OCI-LY7 (cell line): ENCODE measurements around the gene C12orf43. TPM values are rescaled to one million over a fixed set of nuclear protein-coding genes. Genes with fewer than 3 reads are reported as not detected.

Experiments used
- BruUV-seq: library from RNA; stranded (reverse); fragments of 400-500 nt; replicated peaks from 2 replicates; lab custom pipeline; 2021; lab: Mats Ljungman, UMichigan
- CTCF ChIA-PET: fragments of 300-600 bp; sonication (Branson Sonifier 250); formaldehyde crosslinking; loops from one replicate; lab custom pipeline; 2022; ENCODE audit warnings: antibody characterized with exemption; ENCODE audit not compliant: unreplicated experiment; lab: Charles Lee
- POLR2A ChIA-PET: fragments of 300-600 bp; sonication (Branson Sonifier 250); formaldehyde crosslinking; loops from one replicate; lab custom pipeline; 2022; ENCODE audit warnings: antibody characterized with exemption; lab: Charles Lee
- DNase-seq: peaks from one replicate; pipeline ENCODE4 v3.0.0-alpha.2; 2015; ENCODE audit warnings: low spot score
- H2AFZ ChIP-seq: fragments of 200-600 bp; sonication (generic), shearing (Covaris generic); 2 replicates; pipeline ENCODE4 v1.6.1; 2014; ENCODE audit warnings: mild to moderate bottlenecking, antibody characterized with exemption, low read length, moderate library complexity
- H3K27ac ChIP-seq: fragments of 200-600 bp; sonication (generic); 2 replicates; pipeline ENCODE4 v1.5.1; 2014; ENCODE audit warnings: mixed run types, low read depth, mild to moderate bottlenecking, moderate library complexity, low read length, inconsistent platforms; ENCODE audit not compliant: poor library complexity, severe bottlenecking
- H3K36me3 ChIP-seq: fragments of 200-600 bp; sonication (generic); 2 replicates; pipeline ENCODE4 v1.6.1; 2014; ENCODE audit warnings: mild to moderate bottlenecking, antibody characterized with exemption, low read length, moderate library complexity, mixed read lengths; ENCODE audit not compliant: insufficient read depth
- H3K4me1 ChIP-seq: fragments of 200-600 bp; sonication (generic); 2 replicates; pipeline ENCODE4 v1.5.1; 2014; ENCODE audit warnings: mild to moderate bottlenecking, low read length; ENCODE audit not compliant: insufficient read depth, poor library complexity, severe bottlenecking
- H3K4me2 ChIP-seq: fragments of 200-600 bp; sonication (generic); 2 replicates; pipeline ENCODE4 v1.6.1; 2014; ENCODE audit warnings: mild to moderate bottlenecking, low read length
- H3K4me3 ChIP-seq: fragments of 200-600 bp; sonication (generic); 2 replicates; pipeline ENCODE4 v1.5.1; 2014; ENCODE audit warnings: mild to moderate bottlenecking, low read depth, low read length; ENCODE audit not compliant: poor library complexity, severe bottlenecking
- H3K79me2 ChIP-seq: fragments of 200-600 bp; sonication (generic); 2 replicates; pipeline ENCODE4 v1.6.1; 2016; ENCODE audit warnings: low read depth, mild to moderate bottlenecking, low read length, moderate library complexity, mixed read lengths; ENCODE audit not compliant: insufficient read depth
- H3K9me2 ChIP-seq: fragments of 200-600 bp; sonication (generic); 2 replicates; pipeline ENCODE4 v1.6.1; 2016; ENCODE audit warnings: mild to moderate bottlenecking, low read length, mixed read lengths; ENCODE audit not compliant: insufficient read depth
- H3K9me3 ChIP-seq: fragments of 200-600 bp; sonication (generic); 2 replicates; pipeline ENCODE4 v1.6.1; 2014; ENCODE audit warnings: mild to moderate bottlenecking, mixed run types, low read length, mixed read lengths
- H4K20me1 ChIP-seq: fragments of 200-600 bp; sonication (generic); 2 replicates; pipeline ENCODE4 v1.6.1; 2014; ENCODE audit warnings: mild to moderate bottlenecking, antibody characterized with exemption, low read length, moderate library complexity, mixed read lengths; ENCODE audit not compliant: insufficient read depth
- CTCF ChIP-seq: fragments of 200-600 bp; sonication (generic); conservative IDR thresholded peaks from 2 replicates; pipeline ENCODE4 v1.5.1; 2014; ENCODE audit warnings: mild to moderate bottlenecking, antibody characterized with exemption, low read length, moderate library complexity, mixed read lengths
- EZH2phosphoT487 ChIP-seq: fragments of 200-600 bp; sonication (generic); IDR thresholded peaks from 2 replicates; pipeline ENCODE4 v1.6.1; 2018; ENCODE audit warnings: low read depth, borderline replicate concordance, mild to moderate bottlenecking, mixed run types, antibody characterized with exemption, low read length, moderate library complexity, mixed read lengths
- intact Hi-C: fragments of 100-400 bp; cut with micrococcal nuclease; formaldehyde crosslinking; loops from one replicate; pipeline ENCODE4 v1.10.0; 2022; ENCODE audit not compliant: unreplicated experiment
- total RNA-seq, 2 experiments: library from RNA; depleted of rRNA in 1 of 2; stranded (reverse); fragments of >200 nt in 1 of 2; shearing (Covaris generic) in 1 of 2; gene quantifications; 2 replicates each; pipeline ENCODE4 v1.2.3, GENCODE V29; 2014 to 2022

C12orf43 gene
- total RNA-seq, 2 experiments from 2014 or later, result 21.4 to 24.7 TPM

DNA sequence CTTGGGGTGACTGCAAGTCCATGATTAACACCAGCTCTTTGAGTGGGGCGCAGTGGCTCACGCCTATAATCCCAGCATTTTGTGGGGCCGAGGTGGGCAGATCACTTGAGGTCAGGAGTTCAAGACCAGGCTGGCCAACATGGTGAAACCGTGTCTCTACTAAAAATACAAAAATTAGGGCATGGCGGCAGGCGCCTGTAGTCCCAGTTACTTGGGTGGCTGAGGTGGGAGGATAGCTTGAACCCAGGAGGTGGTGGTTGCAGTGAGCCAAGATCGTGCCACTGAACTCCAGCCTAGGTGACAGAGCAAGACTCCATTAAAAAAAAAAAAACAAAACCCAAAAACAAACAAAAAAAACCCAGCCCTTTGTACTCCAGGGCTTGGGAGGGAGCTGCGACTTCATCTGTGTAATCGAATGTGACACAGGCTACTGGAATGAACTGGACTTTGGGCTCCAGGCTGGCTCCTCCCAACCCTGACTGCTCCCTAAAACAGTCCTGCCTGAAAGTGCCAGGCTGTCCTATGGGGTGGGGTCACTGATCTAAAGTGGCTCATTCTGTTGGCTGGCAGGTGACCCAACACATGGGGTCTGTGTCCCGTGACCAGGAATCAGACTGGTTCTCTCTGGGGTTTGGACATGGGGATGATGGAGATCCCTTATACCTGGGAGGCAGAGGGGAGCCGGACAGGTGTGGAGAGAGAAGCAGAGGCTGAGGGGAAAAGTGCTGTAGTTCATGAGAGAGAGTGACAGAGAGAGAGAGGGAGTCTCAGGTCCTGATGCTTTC, 9.3 kb upstream of the C12orf43 start:
- no peaks in the 10 kb centered on the region for H3K9me2 ChIP-seq
- H2AFZ ChIP-seq, result no peak overlapping the region
- H3K36me3 ChIP-seq, result no peaks in the 10 kb centered on the region
- no peak overlapping the region for H3K4me2 ChIP-seq
- DNase-seq, result no peak
- no peaks in the 10 kb centered on the region for H3K79me2 ChIP-seq
- intact Hi-C loops, result no loop called here
- ChIA-PET CTCF (no interaction called here), POLR2A (interaction anchor here (0.7 kb wide), 1 partner anchor 309 kb away, joined by 4 read pairs; no protein-coding TSS in a partner anchor)
- no peaks in the 10 kb centered on the region for H3K9me3 ChIP-seq
- H3K4me1 ChIP-seq, result no peaks in the 10 kb centered on the region
- H4K20me1 ChIP-seq, result no peaks in the 10 kb centered on the region
- TF ChIP-seq CTCF (no peak), EZH2phosphoT487 (no peak)
- no peak overlapping the region for H3K27ac ChIP-seq
- no peak overlapping the region for H3K4me3 ChIP-seq
- BruUV-seq, result no TSS peak

- no peaks in the 10 kb centered on the region for H3K79me2 ChIP-seq
- ChIA-PET CTCF (no interaction called here), POLR2A (interaction anchor here (0.6 kb wide), 1 partner anchor 262 kb away, joined by 4 read pairs; no protein-coding TSS in a partner anchor)
- TF ChIP-seq EZH2phosphoT487, result no peak
- no peak for TF ChIP-seq CTCF
- H4K20me1 ChIP-seq, result no peaks in the 10 kb centered on the region
- H2AFZ ChIP-seq, result no peak overlapping the region
- no peak overlapping the region for H3K27ac ChIP-seq
- no peak for DNase-seq
- no peaks in the 10 kb centered on the region for H3K36me3 ChIP-seq
- no peak overlapping the region for H3K4me3 ChIP-seq
- H3K4me2 ChIP-seq, result no peak overlapping the region
- no peaks in the 10 kb centered on the region for H3K4me1 ChIP-seq
- intact Hi-C loops, result no loop called here
- no peaks in the 10 kb centered on the region for H3K9me2 ChIP-seq
- H3K9me3 ChIP-seq, result no peaks in the 10 kb centered on the region
- no TSS peak for BruUV-seq
Measured at GRCh38 chr12:121023799-121024198, 7.5 kb upstream of the C12orf43 start.

DNA sequence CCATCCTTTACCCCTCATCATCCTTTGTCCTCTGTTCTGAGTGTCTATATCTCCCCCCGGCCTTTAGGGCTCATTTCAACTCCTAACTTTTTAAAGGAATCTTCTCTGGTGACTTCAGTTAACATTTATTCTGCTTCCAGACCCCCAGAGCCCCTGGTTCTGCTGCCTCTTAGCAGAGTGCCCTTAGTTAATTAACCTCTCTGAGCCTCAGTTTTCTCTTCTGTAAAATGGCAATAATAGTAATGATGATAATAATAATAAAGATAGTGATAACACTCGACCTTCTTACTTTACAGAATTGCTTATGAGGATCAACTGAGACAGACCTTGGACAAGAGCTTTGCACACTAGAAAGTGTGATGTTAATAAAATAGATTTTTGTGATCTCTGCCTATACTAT, 6.4 kb upstream of the C12orf43 start:
- POLR2A ChIA-PET, result no interaction called here
- H2AFZ ChIP-seq, result no peak overlapping the region
- no TSS peak for BruUV-seq
- H3K79me2 ChIP-seq, result no peaks in the 10 kb centered on the region
- H3K36me3 ChIP-seq, result no peaks in the 10 kb centered on the region
- CTCF ChIA-PET, result no interaction called here
- H3K27ac ChIP-seq, result no peak overlapping the region
- no peak for DNase-seq
- H3K4me3 ChIP-seq, result no peak overlapping the region
- H3K9me2 ChIP-seq, result no peaks in the 10 kb centered on the region
- intact Hi-C loops, result no loop called here
- H3K4me2 ChIP-seq, result no peak overlapping the region
- H4K20me1 ChIP-seq, result no peaks in the 10 kb centered on the region
- TF ChIP-seq EZH2phosphoT487, result no peak
- TF ChIP-seq CTCF, result no peak
- H3K4me1 ChIP-seq, result no peaks in the 10 kb centered on the region
- H3K9me3 ChIP-seq, result no peaks in the 10 kb centered on the region
